NOMO-1 treated with dmso at 0.1 percent for 144 hours (cell line): ENCODE measurements around the gene MAPT.

Experiments used
- DNase-seq: peaks from one replicate; lab custom pipeline; 2025; ENCODE audit not compliant: unreplicated experiment; lab: John Stamatoyannopoulos, UW

Gene MAPT

GRCh38 chr17:45969726-45970125 is 75.4 kb downstream of the MAPT start:
- DNase-seq = no peak

GRCh38 chr17:45970659-45971058 is 76.3 kb downstream of the MAPT start:
- DNase-seq = no peak

- no peak for DNase-seq
Observed at GRCh38 chr17:45971698-45972141, 77.4 kb downstream of the MAPT start.

- DNase-seq = no peak
Observed at GRCh38 chr17:45972531-45972930, 78.2 kb downstream of the MAPT start.

GRCh38 chr17:45973099-45973780 is 78.9 kb downstream of the MAPT start:
- DNase-seq = no peak

GRCh38 chr17:45973946-45974859 is 79.8 kb downstream of the MAPT start:
- DNase-seq = no peak

GRCh38 chr17:45974916-45975630 is 80.7 kb downstream of the MAPT start:
- DNase-seq = no peak

GRCh38 chr17:45975640-45976295 is 81.4 kb downstream of the MAPT start:
- DNase-seq = no peak

GRCh38 chr17:45976391-45976754 is 82.0 kb downstream of the MAPT start:
- DNase-seq = no peak

- no peak for DNase-seq
Observed at GRCh38 chr17:45976755-45977505, 82.6 kb downstream of the MAPT start.

GRCh38 chr17:45977506-45977824 is 83.1 kb downstream of the MAPT start:
- no peak for DNase-seq

GRCh38 chr17:45977976-45978626 is 83.7 kb downstream of the MAPT start:
- no peak for DNase-seq

GRCh38 chr17:45979137-45979536 is 84.8 kb downstream of the MAPT start:
- DNase-seq = no peak

GRCh38 chr17:45980855-45981254 is 86.5 kb downstream of the MAPT start:
- DNase-seq = no peak

- no peak for DNase-seq
Observed at GRCh38 chr17:45981306-45981705, 87.0 kb downstream of the MAPT start.

- no peak for DNase-seq
Observed at GRCh38 chr17:45982791-45983613, 88.6 kb downstream of the MAPT start.

- DNase-seq = no peak
Observed at GRCh38 chr17:45983614-45984310, 89.4 kb downstream of the MAPT start.

GRCh38 chr17:45984368-45984767 is 90.0 kb downstream of the MAPT start:
- DNase-seq = no peak

GRCh38 chr17:45985447-45985846 is 91.1 kb downstream of the MAPT start:
- no peak for DNase-seq
